ENCODE measurements around the gene CA12. TPM values are rescaled to one million over a fixed set of nuclear protein-coding genes. Genes with fewer than 3 reads are reported as not detected.
A peak's percentile ranks its signal among the peaks of the same experiment; 100 is the strongest.

The CA12 gene
- total and polyA plus RNA-seq, 2 of the 8 experiments (the other 6 are each of a cell fraction or from before 2014, with no cell fraction given): 4.7 to 4.9 TPM

- CTCF ChIA-PET (ENCODE audit: partially characterized antibody): interaction anchor here (0.6 to 1.8 kb wide), 11 partner anchors 24 to 108 kb away, joined by 3 to 8 read pairs (median 4); no protein-coding TSS in a partner anchor
- DNase-seq (ENCODE audit: low read depth in 1 of 2, low spot score in 2 of 2) (no peak), FAIRE-seq (peak; percentile 84)
- Histone ChIP-seq H3K56ac (replicated peaks; ENCODE audit: insufficient read length, low read depth, low read length) (no peak overlapping the region), H3K27ac (ENCODE audit: low read depth, low read length) (no peak overlapping the region), H4K91ac (replicated peaks; ENCODE audit: insufficient read length, low read length) (no peak overlapping the region), H2AFZ (ENCODE audit: low read length) (no peak overlapping the region), H2BK20ac (ENCODE audit: low read length) (no peak overlapping the region), H3K14ac (ENCODE audit: insufficient read length) (no peak overlapping the region), H3K4me2 (ENCODE audit: insufficient read depth in 1 of 2, low read depth in 2 of 2, low read length in 2 of 2) (peak overlapping the region; percentile 3 to 5; a peak in 2 of 4 replicates), H3K4ac (replicated peaks; ENCODE audit: insufficient read length, low read depth, low read length) (no peak overlapping the region), H3K27me3 (replicated peaks in 1 of 4; ENCODE audit: control insufficient read depth in 3 of 4, extremely low read depth in 1 of 4, insufficient read depth in 3 of 4, low read length in 3 of 4) (peaks cover 5 to 12% (median 8%) of the 10 kb centered on the region in 4 experiments; a peak in 5 of 7 replicates), H2BK5ac (ENCODE audit: low read depth, low read length) (no peak overlapping the region), H3K4me3 (ENCODE audit: extremely low read depth in 1 of 4, insufficient read depth in 2 of 4, low read depth in 3 of 4, low read length in 4 of 4) (no peak overlapping the region), H3K9me3 (ENCODE audit: insufficient read depth in 2 of 2, low read depth in 1 of 2, low read length in 1 of 2) (no peaks in the 10 kb centered on the region), H2AK5ac (ENCODE audit: low read depth, low read length) (no peak overlapping the region), H3K36me3 (ENCODE audit: control insufficient read depth in 2 of 4, insufficient read depth in 4 of 4, low read length in 3 of 4) (no peaks in the 10 kb centered on the region), H4K5ac (ENCODE audit: insufficient read length, low read depth, low read length) (no peak overlapping the region), H3K79me2 (ENCODE audit: control insufficient read depth in 1 of 2, insufficient read depth in 2 of 2, low read length in 2 of 2) (no peaks in the 10 kb centered on the region), H3K79me1 (ENCODE audit: low read depth, low read length) (no peaks in the 10 kb centered on the region), H3K4me1 (replicated peaks in 1 of 4; ENCODE audit: control insufficient read depth in 3 of 4, insufficient read depth in 4 of 4, low read length in 3 of 4) (peaks cover 0 to 6% (median 1%) of the 10 kb centered on the region in 4 experiments; a peak in 2 of 7 replicates), H2BK120ac (replicated peaks; ENCODE audit: low read depth, low read length) (no peak overlapping the region), H4K20me1 (replicated peaks in 1 of 2; ENCODE audit: control insufficient read depth in 1 of 2, insufficient read depth in 2 of 2, low read length in 2 of 2) (no peaks in the 10 kb centered on the region), H4K8ac (ENCODE audit: extremely low read depth, insufficient read depth, low read length) (no peak overlapping the region), H3K9ac (replicated peaks in 1 of 4; ENCODE audit: extremely low read depth in 1 of 4, low read depth in 3 of 4, low read length in 3 of 4) (no peak overlapping the region), H3K18ac (ENCODE audit: extremely low read depth, low read length) (no peak overlapping the region), H3K23me2 (ENCODE audit: low read depth, low read length) (no peaks in the 10 kb centered on the region; the same call in 1 of the 2 replicates), H2BK12ac (ENCODE audit: low read depth, low read length) (no peak overlapping the region), H2BK15ac (ENCODE audit: low read length) (no peak overlapping the region), H3K23ac (ENCODE audit: insufficient read length) (no peak overlapping the region)
- 58% methylated on average over 8 of the region's 8 CpGs; no CpG with 5 or more reads in 1 of the 2 experiments for WGBS, 2 experiments (ENCODE audit: extremely low coverage in 1 of 2, insufficient coverage in 1 of 2, insufficient read length in 1 of 2, insufficient replicate concordance in 2 of 2, low coverage in 1 of 2, low lambda C conversion rate in 2 of 2, missing lambda C conversion rate in 1 of 2)
- POLR2A ChIA-PET (ENCODE audit: partially characterized antibody): interaction anchor here (0.8 to 1.5 kb wide), 2 partner anchors 14 to 87 kb away, joined by 3 to 5 read pairs; partner anchors contain the start of gene CA12
- TF ChIP-seq RNF2 (IDR thresholded peaks at IDR 0.05; ENCODE audit: borderline replicate concordance, low read depth, low read length, missing control alignments, poor library complexity, severe bottlenecking): no peak
- peak; percentile 87 for TF ChIP-seq CEBPB (IDR thresholded peaks at IDR 0.05; ENCODE audit: low read depth, low read length)
- no peak for TF ChIP-seq POLR2AphosphoS5 (IDR thresholded peaks at IDR 0.05; ENCODE audit: low read depth, low read length)
- no peak for TF ChIP-seq MAX (IDR thresholded peaks at IDR 0.05)
- TF ChIP-seq, protein P1, sequence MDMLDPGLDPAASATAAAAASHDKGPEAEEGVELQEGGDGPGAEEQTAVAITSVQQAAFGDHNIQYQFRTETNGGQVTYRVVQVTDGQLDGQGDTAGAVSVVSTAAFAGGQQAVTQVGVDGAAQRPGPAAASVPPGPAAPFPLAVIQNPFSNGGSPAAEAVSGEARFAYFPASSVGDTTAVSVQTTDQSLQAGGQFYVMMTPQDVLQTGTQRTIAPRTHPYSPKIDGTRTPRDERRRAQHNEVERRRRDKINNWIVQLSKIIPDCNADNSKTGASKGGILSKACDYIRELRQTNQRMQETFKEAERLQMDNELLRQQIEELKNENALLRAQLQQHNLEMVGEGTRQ (IDR thresholded peaks at IDR 0.05; ENCODE audit: low read length): no peak
- TF ChIP-seq HDAC6 (IDR thresholded peaks at IDR 0.05; ENCODE audit: low read depth, low read length): no peak
- TF ChIP-seq, protein P2, sequence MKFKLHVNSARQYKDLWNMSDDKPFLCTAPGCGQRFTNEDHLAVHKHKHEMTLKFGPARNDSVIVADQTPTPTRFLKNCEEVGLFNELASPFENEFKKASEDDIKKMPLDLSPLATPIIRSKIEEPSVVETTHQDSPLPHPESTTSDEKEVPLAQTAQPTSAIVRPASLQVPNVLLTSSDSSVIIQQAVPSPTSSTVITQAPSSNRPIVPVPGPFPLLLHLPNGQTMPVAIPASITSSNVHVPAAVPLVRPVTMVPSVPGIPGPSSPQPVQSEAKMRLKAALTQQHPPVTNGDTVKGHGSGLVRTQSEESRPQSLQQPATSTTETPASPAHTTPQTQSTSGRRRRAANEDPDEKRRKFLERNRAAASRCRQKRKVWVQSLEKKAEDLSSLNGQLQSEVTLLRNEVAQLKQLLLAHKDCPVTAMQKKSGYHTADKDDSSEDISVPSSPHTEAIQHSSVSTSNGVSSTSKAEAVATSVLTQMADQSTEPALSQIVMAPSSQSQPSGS (IDR thresholded peaks at IDR 0.05; ENCODE audit: low read length): no peak
- 0 out of 2 replicates have a peak, but pooled peaks have one; percentile 18 for TF ChIP-seq BACH1 (IDR thresholded peaks at IDR 0.05; ENCODE audit: low read length)
These were observed 14.7 kb upstream of the CA12 start for GRCh38 chr15:63396152-63396928.
